Colon (tissue), 2 donors: ENCODE measurements around the gene GZF1.

Experiments used
- FAIRE-seq: peaks from 2 replicates; lab custom pipeline; 2012; peaks lifted over from hg19 to GRCh38; lab: Jason Lieb, UNC
- donor health status: control.
- donor health status: control.

GZF1 gene

GRCh38 chr20:23370274-23370673, 8.3 kb downstream of the GZF1 start:
- no peak for FAIRE-seq

DNA sequence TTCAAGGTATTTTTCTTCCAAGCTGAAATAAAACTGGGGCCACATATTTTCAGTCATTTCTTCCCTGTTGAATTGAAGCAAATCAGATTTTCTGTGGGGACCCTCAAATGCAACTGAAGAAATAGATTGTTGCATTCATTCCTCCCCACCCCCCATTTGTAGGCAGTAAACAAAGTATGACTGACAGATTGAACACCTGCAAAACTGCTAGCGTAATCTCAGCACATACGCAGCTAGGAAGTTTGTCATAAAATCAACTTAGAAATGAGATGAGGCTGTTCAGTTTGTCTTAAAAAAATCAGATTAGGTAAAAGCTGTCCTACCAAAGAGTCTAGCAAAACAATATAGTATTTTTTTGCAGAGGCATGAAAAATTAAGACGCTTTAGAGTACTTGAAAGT, 8.9 kb downstream of the GZF1 start:
- no peak for FAIRE-seq

GRCh38 chr20:23371496-23371895, 9.5 kb downstream of the GZF1 start:
- FAIRE-seq = no peak

GRCh38 chr20:23374441-23374840, 12.5 kb downstream of the GZF1 start:
- no peak for FAIRE-seq

- FAIRE-seq = no peak
Observed at GRCh38 chr20:23375827-23376226, 13.8 kb downstream of the GZF1 start.

DNA sequence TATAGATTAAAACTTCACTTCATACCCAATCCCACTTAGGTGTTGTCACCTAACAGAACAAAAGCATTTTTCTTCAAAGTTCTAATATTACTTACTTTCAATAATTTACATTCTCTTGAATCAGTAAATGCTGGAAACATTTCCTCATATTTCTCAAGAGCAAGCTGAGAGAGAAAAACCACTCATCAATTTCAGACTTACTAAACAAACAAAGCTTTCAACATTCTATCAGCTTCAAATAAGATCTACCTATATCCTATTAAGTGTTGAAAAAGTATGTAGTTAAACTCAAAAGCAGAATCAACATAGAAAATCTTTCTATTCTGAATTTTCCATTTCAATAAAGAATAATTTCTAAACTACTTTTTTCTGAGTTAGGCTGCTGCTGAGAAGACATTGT, 17.8 kb downstream of the GZF1 start:
- no peak for FAIRE-seq

- FAIRE-seq = no peak
Observed at GRCh38 chr20:23381876-23382275, 19.9 kb downstream of the GZF1 start.

GRCh38 chr20:23386304-23387117, 24.5 kb downstream of the GZF1 start:
- FAIRE-seq = no peak

DNA sequence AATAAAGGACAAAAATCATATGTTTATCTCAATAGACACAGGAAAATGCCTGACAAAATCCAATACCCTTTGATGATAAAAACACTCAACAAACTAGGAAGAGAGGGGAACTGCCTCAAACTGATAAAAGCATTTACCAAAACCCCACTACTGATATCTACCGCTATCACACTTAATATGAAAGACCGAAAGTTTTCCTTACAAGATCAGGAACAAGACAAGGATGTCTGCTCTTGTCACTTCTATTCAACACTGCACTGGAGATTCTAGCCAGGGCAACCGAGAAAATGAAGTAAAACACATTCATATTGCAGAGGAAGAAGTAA, 25.1 kb downstream of the GZF1 start:
- FAIRE-seq = no peak

GRCh38 chr20:23390091-23390774, 28.3 kb downstream of the GZF1 start:
- no peak for FAIRE-seq

DNA sequence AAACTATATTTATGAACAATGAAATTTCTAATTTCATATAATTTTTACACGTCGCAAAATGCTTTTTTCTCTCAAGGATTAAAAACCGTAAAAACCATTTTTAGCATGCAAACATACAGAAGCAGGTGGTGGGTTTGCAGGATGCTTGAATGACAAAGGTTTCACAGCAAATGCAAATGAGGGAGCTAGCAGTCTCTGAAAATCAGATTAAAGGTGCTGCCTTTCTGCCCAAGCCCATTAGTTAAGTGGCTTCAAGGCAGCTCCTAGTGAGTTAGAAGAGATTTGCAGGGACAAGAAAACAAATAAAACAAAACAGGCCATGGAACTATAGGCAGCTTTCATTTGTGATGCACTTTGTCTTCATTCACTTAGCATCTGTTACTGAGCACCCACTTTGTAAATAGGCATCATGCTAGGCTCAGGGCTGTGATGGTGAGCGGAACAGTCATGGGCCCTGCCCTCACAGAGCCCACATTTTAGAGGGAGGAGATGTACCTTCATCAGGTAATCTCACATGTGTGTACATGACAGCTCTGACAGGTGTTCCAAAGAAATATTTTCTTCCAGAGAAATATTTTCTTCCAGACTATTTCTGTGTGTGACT, 29.8 kb downstream of the GZF1 start:
- no peak for FAIRE-seq

GRCh38 chr20:23393996-23394775, 32.2 kb downstream of the GZF1 start:
- no peak for FAIRE-seq

DNA sequence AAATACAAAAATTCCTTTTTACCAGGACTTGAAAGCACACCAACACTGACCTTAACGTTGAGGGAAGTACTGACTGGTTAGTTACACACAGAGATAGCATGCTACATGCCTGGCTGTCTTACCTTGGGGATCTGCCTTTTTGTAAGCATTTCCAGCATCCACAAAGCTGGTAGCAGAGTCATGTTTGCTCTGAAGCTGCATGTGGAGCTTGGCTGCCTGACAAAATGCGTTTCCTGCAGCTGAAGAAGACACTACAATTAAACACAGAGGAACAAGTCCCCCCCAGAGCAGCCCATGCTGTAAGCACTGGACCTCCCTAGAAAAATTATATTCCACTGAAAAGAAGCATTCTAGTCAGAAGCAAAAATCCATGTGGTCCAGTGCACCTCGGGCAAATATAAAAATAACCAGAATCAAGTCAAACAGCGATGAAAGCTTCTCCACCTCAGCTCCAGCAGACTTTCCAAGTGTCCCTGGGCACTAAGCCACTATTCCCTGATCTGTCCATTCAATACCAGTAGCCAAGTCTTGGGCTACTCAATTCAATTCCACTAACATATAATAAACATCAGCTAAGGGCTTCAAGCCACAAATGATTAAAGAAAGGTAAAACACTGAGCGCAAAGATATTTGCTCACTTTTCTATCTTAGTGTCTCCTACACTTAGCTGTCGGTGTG, 35.1 kb downstream of the GZF1 start:
- no peak for FAIRE-seq

DNA sequence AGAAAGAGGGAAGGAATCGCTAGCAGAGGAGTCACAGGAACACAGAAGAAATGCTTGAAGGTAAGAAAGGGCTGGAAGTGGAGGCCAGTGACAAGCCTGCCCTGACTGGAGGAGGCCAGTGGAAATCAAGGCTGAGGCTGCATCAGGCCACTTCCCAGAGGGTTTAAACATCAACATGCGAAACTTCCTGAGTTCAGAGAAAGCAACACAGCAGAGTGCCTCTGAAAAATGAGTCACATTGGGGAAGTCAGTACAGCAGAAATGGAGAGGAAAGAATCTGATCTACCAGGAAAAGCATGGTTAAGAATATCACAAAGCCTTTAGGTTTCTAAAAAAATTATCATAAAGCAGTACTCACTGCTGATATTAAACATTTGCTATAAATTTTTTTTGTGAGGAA, 36.0 kb downstream of the GZF1 start:
- FAIRE-seq = no peak

- FAIRE-seq = no peak
Observed at GRCh38 chr20:23399568-23400241, 37.7 kb downstream of the GZF1 start.

DNA sequence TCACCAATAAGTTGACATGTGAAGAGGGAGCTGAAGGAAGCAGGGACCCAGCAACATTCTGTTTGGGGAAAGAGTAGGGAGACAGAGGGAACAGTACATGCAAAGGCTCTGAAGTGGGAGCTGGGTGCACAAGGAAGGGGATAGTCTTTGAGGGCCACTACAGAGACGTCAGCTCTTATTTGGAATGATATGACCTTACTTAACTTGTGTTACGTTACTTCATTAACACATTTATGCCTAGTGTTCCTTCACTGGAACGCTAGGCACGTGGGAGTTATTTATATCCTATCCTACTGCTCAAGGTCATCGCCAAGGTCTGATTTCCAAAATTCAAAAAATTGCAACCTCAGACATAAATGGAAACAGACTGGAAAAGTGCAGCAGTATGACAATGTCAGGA, 39.1 kb downstream of the GZF1 start:
- no peak for FAIRE-seq

GRCh38 chr20:23403751-23404150, 41.8 kb downstream of the GZF1 start:
- no peak for FAIRE-seq

DNA sequence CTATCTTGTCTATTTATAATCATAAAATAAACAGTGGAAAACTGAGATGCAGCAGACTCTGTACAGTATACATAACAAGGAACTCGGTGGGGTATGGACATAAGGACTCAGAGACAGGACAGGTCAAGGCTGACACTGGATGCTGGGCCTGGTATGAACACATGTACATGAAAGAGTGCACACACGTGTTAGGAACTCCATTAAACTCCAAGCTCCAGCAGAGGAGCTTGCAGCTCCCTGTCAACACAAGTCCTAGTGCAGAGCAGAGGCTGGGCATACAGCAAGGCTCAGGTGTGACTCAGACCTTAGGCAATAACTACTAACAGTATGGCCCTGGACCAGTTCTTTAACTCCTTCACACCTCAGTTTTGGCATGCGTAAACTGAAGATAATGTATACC, 42.2 kb downstream of the GZF1 start:
- FAIRE-seq = no peak

DNA sequence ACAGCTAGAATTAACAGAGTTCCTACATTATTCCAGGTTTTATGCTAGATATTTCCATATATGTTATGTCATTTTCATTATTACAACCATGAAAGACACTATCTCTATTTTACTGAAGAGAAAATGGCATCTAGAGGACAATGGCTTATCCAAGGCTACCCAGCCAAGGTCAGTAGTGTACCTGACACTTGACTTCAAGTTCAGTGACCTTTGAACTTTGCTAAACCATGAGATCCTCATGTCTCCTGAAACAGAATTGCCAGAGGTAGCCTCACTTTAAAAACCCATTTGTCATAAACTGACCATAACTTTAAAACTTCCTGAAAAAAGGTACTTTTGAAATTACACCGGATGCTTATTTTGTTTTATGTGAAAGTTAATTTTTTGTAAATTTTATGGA, 44.9 kb downstream of the GZF1 start:
- no peak for FAIRE-seq

GRCh38 chr20:23407781-23408464, 45.9 kb downstream of the GZF1 start:
- FAIRE-seq = no peak

DNA sequence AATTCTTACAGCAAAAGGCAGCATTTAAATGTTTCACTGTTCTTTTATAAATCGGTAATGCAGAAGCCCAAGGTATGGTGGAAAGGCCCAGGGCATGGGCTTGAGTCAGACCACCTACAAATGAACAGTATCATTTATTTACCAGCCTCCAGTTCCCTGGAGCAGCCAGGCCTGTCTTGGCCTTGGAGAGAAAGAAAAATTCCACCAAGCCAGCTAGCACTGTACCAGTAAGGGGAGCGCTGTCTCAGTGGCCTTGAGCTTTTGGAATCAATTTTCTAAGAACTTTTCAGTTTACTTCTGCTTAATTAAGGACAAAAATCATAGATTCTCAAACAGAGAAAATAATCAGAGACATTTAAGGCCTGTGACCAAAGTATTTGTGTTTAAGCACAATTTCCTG, 47.0 kb downstream of the GZF1 start:
- FAIRE-seq = no peak
